ENCODE measurements around the gene OSBPL9.
"Not testable (repeated sequence)": the region's sequence is repeated elsewhere in the genome, so short reads cannot be mapped to it uniquely, and the experiment has no call there.

The OSBPL9 gene

DNA sequence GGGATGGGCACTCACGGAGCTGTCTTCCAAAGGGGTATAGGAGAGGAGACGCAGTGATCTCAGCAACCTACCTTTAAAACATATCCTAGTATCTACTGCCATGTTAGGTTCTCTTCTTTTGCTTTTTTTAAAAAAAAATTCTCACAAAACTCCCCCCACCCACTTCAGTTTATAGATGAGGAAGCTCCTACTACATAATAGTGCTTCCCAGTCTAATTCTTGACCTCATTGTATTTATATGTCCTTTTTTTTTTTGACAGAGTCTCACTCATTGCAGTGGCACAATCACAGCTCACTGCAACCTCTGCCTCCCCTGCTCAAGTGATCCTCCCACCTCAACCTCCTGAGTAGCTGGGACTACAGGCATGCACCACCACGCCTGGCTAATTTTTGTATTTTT lies 99.9 kb downstream of the OSBPL9 start:
- no peak for DNase-seq

DNA sequence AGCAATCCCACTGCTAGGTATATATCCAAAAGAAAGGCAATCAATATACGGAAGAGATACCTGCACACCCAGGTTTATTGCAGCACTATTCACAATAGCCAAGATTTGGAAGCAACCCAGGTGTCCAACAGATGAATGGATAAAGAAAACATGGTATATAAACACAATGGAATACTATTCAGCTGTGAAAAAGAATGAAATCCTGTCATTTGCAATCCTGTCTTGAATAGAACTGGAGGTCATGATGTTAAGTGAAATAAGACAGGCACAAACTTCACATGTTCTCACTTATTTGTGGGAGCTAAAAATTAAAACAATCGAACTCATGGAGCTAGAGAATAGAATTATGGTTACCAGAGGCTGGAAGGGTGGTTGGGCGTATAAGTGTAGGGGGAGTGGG lies 101.0 kb downstream of the OSBPL9 start:
- no peak for DNase-seq

DNA sequence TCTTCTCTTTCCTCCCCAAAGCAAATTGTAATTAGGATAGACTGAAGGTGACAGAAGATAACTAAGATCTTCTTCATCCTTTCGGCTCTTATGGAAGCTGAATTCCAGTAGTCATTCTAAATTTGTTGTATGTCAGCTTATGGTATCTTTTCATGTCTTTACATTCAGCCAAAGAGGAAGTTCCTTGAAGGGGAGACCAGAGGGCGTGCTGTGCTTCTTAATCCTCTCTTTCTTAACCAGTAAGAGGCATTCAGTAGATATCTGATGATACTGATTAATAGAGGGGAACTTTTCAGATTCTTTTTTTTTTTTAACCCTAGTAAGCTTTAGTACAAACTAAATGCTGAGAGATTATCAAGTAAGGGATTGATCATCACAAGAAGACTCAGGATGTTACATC lies 102.3 kb downstream of the OSBPL9 start:
- DNase-seq, result peak; percentile 65

DNA sequence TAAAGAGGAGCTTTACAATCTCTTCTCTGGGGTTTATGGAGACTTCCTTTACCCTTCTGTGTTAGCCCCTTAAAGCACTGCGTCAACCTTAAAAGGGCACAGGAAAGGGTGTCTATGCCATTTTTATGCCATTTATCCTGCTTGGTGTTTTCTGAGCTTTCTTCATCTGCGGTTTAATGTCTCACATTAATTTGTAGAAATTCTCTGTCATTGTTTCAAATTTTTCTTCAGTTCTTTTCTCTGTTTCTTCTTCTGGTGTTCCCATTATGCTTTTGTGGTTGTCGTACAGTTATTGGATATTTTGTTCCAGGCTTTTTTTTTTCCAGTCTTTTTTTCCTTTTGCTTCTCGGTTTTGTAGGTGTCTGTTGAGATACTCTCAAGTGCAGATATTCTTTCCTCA lies 107.9 kb downstream of the OSBPL9 start:
- DNase-seq, result no peak

DNA sequence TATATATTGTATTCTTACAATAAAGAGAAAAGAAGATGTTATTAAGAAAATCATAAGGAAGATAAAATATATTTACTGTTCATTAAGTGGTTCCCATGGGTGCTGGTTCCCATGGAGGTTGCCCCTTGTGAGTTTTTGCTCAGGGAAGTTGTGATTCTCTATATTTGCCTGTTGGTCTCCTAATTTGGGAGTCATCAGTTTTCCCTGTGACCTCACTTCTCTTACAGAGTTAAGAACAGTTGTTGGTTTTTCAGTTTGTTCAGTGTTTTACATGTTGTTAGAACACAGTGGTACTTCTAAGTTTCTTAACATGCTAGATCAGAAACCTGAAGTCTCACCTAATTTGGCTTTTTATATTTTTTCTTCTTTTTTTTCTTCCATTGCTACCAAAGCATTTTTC lies 109.2 kb downstream of the OSBPL9 start:
- no peak for DNase-seq

DNA sequence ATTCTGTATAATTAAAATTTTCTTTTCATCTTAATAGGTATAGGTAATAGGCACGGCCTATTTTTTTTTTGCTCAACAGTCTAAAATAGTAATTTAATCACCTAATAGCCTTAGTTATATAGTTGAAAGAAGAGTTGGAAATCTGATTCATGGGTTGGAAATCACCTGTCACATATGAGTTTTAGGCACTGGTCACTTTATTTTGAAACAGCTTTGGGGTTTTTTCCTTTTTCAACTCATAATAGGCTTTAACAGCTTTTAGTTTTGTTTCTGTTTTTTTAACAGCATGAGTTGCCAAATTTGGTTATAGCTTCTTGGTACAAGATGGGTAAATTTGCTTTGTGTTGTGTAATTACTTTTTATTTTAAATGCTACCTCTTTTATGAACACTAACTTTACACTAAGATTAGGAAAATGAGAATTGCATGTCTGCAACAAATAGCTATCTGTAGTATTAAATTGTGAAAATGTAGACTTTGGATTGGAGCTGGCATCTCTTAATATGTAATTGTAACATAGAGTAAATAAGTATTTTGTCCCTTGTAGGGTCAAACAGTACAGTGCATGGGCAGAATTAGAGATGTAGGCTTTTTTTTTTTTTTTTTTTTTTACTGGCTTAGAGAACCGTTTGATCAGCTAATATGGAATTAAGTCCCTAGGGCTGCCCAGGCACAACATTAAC lies 109.8 kb downstream of the OSBPL9 start:
- peak; percentile 43 for DNase-seq

DNA sequence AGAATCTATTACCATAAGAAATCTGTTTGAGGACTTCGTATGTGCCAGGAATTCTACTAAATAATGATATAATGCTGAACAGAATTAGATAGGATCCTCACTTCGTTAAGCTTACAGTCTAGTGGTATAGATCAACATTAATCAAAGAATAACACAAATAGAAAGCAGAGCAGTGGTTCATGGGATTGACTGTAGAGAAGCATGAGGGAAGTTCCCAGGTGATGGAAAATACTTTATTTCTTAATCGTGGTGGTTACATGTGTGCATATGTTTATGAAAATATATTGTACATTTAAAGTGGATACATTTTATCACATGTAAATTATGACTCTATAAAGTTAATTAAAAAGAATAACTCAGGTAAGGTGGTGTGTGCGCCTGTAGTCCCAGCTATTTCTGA lies 110.5 kb downstream of the OSBPL9 start:
- DNase-seq, result no peak

DNA sequence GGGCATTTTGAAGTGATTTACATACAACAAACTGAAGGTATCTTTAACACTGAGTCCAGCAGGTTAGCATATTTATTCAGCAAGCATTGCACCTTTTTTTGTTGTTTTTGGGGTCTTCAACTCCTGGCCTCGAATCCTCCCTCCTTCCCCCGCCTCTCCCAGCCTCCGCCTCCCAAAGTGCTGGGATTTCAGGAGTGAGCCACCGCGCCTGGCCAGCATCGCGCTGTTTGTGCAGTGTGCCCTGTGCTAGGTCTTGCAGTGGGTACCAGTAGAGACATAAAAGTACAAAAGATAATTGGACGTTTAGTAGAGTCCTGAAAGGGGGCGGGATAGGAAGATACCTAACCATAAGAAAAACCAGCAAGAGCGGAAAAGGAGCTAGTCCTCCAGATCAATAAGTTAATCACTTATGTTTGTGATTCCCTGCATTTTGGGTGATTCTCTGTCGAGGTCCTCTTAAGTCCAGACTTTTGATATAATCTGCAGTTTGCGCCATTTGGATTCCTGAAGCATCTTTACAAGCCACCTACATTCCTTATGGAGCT lies 111.8 kb downstream of the OSBPL9 start:
- DNase-seq, result no peak

DNA sequence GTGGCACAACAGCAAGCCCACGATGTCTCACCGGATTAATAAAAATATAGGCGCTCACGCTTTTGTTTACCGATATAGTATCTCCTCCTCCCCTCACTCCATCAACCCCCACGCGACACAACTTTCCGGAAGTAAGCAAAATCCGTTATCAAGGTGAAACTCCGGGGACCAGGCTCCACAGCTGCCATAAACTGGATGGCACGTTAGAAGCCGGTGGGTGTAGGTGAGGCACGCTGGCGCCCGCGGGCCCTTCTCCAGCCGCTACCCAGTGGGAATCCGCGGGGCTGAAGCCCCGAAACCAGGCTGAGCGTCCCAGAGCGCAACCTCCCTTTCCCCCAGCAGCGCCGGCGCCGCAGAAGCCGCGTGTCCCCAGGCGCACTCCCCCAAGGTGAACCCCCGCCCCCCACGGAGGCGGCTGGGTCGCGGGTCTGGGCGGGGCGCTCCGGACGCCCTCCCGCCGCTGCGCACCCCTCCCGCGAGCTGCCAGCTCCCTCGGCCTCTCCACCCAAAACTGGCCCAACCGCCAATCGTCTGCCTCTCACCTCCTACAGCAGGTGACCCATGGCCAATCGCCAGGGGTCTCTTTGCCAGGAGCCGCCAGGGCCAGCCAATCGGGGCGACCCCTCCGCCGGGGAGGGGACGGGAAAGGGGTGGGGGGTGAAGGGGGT lies 112.4 kb downstream of the OSBPL9 start:
- peak; percentile 71 for DNase-seq

DNA sequence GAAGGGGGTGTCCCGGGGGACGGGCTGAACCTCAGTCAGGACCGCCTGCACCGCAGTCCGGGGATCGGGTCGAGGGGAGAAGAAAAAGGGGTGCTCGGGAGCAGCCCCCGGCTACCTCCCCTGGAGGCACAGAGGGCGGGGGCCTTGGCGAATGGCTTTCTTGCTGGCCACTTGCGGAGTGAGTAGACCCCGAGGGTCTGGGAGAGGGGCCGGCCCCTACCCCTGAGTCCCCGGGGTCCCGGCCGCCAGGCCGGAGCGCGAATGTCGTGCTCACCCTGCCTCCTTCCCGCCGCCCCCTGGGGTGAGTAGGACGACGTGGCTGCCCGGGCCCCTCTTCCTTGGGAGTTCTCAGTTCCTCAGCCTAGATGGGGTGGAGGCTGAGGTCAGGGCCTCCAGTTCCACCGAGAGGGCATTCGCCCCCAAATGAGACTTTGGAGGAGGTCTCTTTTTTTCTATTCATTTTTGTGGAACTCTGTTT lies 113.0 kb downstream of the OSBPL9 start:
- no peak for DNase-seq

DNA sequence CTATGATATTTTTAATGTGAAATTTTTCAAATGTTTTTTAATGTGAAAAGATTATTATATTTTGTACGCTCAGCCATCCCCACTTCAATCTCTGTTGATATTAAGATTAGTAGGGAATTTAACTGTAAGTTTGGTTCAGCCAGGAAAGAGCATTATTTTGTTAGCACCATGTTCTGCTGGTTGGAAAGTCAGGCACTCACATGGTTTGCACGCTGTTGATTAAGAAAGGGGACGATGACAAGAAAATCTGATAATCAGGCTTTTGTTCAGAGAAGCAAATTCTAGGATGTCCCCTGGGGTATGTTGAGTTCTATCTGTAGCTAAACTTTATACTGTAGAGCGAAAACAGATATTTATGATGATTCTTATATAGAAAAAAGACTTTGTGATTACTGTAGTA lies 115.1 kb downstream of the OSBPL9 start:
- no peak for DNase-seq

DNA sequence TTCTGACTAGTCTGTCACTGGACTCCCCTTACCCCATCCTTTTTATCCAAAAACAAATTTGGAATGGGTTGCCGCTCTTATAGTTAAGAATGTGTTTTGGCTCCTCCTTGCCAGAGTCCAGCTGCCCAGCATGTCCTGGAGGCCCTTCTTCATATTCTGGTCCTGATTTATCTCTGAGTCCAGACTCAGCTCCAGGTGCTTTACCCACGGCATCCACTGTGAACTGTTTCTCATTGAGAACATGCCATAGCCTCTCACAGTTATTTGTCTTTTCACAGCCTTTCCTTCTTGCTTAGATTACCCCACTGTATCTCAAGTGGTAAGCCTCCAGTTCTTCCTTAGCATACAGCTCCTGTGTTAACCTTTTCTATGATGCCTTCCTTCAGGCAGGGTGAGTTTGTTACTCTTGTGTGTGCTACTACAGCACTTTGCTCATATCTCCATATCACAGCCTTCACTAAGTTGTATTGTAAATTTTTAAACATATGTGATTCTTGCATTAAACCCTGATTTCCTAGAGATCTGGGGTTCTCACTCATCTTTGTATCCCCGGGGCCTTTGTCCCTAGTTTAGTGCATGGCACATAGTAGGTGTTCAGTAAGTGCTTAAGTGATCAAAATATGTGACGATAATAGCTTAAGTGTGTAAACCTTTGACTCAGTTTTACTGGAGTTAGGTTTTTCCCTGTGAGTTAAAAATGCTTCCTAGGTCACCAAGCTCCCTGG lies 116.0 kb downstream of the OSBPL9 start:
- DNase-seq, result no peak

DNA sequence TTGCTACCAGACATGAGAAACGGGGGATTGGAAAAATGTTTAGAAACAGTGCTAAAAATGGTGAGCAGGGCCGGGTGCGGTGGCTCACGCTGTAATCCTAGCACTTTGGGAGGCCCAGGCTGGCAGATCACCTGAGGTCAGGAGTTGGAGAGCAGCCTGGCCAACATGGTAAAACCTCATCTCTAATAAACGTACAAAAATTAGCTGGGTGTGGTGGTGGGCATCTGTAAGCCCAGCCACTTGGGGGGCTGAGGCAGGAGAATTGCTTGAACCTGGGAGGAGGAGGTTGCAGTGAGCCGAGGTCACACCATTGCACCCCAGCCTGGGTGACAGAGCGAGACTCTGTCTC lies 116.5 kb downstream of the OSBPL9 start:
- DNase-seq, result not testable (repeated sequence)

DNA sequence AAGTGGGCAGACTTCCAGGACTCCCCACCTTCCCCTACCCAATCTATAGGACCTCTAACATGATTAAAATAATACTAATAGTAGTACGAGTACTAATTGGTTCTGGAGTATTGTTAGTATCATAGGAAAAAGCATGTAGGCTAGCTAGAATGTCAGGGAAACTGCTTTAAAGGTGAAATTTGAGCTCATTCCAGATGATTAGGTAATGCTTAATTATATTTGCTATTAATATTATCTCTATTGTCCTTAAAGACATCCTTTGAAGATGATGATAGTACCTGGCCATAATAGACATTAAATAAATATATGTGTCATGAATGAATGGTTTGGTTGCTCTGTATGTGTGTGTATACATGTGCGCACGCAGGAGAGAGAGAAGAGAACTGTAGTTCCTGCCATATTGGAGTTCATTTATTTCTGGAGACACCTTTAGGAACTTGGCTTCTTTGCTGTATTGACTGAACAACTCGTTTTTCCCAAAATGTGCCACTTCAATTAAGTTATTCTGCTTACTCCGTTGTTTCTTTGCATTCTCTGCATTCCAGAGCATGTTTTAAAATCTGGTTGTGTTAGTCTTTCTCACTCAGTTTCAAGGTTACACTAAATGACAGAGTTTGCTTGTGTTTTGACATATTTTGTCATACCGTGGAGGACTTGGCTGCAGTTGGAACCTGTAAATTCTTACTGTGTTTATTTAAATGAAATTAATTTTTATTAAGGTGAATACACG lies 117.1 kb downstream of the OSBPL9 start:
- DNase-seq, result no peak

DNA sequence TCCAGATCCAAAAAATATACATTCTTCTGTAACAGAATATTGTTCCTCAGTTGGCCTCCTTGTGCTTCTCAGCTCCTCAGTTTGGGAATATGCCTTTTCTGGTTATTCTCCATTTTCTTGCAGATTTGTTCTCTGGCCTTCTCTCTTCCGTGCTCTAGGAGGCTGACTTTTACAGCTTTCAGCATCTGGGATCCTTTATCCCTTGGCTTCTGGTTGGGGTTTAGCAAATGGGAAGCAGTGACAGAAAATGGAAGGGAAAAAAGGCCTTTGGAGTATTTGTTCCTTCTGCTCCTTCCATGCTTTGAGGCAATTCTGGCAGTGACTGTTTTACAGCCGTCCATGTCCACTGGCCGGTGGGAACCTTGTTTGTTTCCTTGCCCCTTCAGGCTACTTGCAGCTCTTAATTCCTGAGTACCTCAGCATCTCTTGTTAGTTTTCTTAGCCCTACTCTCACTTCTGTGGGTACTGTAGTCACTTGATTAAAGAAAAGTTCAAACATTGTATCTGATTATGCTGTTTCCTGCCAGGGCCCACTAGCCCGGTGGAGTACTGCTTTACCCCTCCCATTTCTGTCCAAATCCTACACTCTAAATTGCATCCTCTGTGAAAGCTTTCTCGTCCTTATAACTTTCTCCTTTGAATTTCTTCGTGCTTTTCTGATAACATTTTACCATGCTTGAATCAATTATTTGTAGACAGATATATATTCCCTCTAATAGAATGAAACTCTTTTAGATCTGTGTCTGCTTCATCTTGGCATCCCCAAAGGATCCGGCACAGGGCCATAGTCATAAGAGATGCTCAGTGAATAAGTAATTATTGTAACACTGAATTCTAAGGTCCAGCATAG lies 118.2 kb downstream of the OSBPL9 start:
- DNase-seq, result no peak

DNA sequence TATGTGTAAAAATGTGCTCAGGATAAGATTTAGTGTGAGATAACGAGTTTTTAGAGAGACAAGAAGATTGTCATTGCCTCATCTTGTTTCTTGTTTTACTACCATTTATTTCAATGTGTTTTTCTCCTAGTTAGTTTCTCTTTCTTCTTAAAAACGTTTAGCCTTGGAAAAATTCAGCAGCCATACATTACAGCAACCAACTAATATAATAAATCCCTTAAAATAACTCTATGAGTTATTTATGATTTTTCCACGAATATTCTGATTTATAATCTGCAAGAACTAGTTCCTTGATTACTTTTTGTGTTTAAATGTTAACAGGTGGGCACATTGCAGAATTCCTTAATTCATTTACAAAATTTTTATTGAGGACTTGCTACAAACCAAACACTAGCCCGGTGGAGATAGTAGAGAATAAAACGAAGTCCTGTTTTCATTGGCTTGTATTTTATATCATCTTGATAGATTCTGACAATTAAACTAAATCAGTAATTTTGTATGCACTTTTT lies 118.9 kb downstream of the OSBPL9 start:
- no peak for DNase-seq

DNA sequence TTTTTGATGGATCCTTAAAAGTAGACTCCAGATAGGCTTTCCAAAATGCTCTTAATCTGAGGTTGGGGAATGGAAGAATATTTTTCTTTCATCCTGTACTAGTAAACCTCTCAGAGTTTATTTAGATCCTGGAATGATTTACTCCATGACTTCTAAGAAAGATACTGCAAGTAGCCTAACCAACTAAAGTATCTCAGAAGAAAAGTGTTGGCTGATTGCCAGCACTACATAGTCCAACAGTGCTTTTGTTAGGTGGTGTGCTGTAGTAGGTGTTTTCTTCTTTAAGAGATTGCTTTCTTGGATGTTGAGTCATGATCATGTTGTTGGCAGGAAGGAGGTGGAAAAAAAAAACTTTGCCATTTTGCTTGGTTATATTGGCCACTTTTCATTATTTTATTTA lies 119.8 kb downstream of the OSBPL9 start:
- DNase-seq, result no peak

DNA sequence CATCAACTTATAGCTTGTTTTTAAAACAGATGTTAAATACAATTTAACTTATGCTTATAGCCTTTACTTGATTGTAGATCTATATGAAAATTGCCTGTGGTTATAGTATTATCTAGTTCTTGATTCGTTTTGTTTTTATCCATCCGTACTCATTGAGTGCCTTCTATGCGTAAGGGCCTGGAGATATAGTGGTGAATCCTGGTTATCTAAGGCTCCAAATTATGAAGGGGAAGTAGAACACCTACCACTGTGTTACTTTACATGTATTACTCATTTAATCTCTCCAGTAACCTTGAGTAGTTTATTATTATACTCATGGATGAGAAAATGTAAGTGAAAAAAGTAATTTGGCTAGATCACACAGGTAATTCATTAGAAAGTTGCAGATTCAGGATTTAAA lies 121.8 kb downstream of the OSBPL9 start:
- no peak for DNase-seq

DNA sequence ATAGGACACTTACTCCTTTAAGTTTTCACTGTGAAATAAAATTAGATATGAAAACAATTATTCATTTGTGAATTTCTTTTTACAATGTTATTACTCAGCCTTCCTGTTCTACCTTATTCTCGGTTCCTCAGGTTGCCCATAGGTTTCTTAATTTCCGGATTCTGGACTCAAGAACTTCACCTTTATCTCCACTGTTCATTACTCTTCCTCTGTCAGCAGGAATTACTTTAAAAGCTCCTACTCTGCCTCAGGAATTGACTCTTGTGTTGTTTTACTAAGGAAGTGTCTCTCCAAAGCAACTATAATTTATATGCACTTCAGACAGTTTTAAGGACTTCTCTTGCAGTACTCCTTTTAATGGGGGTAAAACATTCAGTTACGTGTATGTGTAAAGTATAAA lies 123.8 kb downstream of the OSBPL9 start:
- no peak for DNase-seq

DNA sequence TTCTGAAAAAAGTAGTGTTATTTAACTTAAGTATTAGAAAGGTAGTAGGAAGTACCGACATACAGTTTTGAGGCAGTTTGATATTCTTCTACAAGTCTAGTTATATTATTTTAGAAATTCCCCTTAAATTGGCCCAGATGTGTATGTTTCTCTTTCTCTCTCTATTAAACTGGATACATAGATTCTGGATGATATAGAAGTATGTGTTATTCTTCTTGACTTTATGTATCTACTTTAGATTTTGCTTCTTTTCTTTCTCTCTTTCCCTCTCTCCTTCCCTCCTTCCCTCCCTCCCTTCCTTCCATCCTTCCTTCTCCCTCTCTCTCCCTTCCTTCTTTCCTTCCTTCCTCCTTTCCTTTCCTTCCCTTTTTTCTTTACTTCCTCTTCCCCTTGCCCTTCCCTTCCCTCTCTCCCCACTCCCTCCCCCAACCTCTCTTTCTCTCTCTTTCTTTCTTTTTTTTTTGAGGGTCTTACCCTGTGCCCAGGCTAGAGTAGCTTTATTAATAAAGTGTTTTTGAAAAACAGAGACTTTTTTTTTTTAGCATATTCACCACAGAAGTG lies 124.3 kb downstream of the OSBPL9 start:
- no peak for DNase-seq

DNA sequence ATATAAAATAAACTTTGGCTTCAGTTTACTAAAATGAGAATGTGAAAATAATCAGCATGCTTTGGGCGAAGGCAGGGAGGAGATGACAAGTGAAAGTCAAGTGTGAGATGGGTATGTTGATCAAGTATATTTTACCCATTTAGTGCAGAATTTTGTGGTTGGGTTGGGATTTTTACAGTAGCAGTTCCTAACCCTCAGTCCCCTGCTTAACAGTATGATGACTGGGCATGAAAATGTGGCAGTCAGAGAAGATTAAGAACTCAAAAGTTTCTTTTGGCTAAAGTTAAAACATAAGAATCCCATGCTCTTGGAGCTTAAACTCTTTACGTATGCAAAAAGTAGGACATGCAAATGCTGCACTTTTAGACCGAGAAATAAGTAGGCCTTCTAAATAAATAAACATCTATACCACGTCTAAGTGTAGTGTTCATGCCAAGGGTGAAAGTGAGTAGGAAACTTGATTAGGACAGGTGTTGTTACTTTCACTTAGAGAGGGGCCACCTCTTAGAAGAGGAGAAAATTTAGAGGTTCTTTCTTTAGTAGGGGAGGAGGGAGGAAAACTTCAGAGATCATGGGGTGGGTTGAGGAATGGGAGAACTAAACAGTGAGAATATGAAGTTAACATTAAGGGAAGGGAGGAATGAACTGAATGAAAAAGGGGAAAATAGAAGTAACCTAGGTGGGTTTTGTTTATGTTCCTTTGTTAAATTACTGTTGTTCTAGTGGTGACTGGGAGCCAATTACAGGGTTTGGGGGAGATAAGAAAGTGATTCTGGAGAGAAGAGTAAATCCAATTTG lies 127.8 kb downstream of the OSBPL9 start:
- no peak for DNase-seq
